ENCODE data around the gene CAMTA1. TPM values are rescaled to one million over a fixed set of nuclear protein-coding genes. Genes with fewer than 3 reads are reported as not detected.

Gene CAMTA1
- total RNA-seq, 1 experiment from 2014 or later = 60.0 TPM

GRCh38 chr1:7659514-7659913 is 874.3 kb downstream of the CAMTA1 start:
- peaks cover 6% of the 10 kb centered on the region for H3K36me3 Mint-ChIP-seq (ENCODE audit: insufficient read depth, unreplicated experiment)
- H3K27me3 Mint-ChIP-seq (ENCODE audit: insufficient read depth, unreplicated experiment) = no peaks in the 10 kb centered on the region
- H3K9me3 ChIP-seq = no peaks in the 10 kb centered on the region
- H3K27me3 ChIP-seq (replicated peaks; ENCODE audit: control insufficient read depth, insufficient read depth, low read length) = no peaks in the 10 kb centered on the region
- H3K9me3 Mint-ChIP-seq (ENCODE audit: unreplicated experiment) = peaks cover 14% of the 10 kb centered on the region
- H3K4me3 Mint-ChIP-seq (ENCODE audit: unreplicated experiment) = no peak overlapping the region
- ChIA-PET POLR2A (no interaction called here), CTCF (no interaction called here)
- H3K4me3 ChIP-seq (ENCODE audit: low read depth, low read length) = no peak overlapping the region
- BruUV-seq (replicated peaks) = no TSS peak
- intact Hi-C loops (cut with micrococcal nuclease; ENCODE audit: unreplicated experiment) = no loop called here
- H3K4me1 ChIP-seq = no peaks in the 10 kb centered on the region
- H3K36me3 ChIP-seq (ENCODE audit: control insufficient read depth, insufficient read depth, low read length) = no peaks in the 10 kb centered on the region
- TF ChIP-seq, protein P1, sequence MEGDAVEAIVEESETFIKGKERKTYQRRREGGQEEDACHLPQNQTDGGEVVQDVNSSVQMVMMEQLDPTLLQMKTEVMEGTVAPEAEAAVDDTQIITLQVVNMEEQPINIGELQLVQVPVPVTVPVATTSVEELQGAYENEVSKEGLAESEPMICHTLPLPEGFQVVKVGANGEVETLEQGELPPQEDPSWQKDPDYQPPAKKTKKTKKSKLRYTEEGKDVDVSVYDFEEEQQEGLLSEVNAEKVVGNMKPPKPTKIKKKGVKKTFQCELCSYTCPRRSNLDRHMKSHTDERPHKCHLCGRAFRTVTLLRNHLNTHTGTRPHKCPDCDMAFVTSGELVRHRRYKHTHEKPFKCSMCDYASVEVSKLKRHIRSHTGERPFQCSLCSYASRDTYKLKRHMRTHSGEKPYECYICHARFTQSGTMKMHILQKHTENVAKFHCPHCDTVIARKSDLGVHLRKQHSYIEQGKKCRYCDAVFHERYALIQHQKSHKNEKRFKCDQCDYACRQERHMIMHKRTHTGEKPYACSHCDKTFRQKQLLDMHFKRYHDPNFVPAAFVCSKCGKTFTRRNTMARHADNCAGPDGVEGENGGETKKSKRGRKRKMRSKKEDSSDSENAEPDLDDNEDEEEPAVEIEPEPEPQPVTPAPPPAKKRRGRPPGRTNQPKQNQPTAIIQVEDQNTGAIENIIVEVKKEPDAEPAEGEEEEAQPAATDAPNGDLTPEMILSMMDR (IDR thresholded peaks at IDR 0.05; ENCODE audit: insufficient read depth in 1 of 2, low read depth in 1 of 2, low read length in 1 of 2, severe bottlenecking in 1 of 2, unreplicated experiment in 1 of 2) = no peak
- no peak for DNase-seq
- H3K4me1 Mint-ChIP-seq (ENCODE audit: low read depth, unreplicated experiment) = no peaks in the 10 kb centered on the region
- H3K27ac Mint-ChIP-seq (ENCODE audit: unreplicated experiment) = no peak overlapping the region

GRCh38 chr1:7663451-7664146 is 878.3 kb downstream of the CAMTA1 start:
- no peaks in the 10 kb centered on the region for H3K27me3 Mint-ChIP-seq (ENCODE audit: insufficient read depth, unreplicated experiment)
- ChIA-PET POLR2A (no interaction called here), CTCF (interaction anchor here (0.6 to 2.9 kb wide), 2 partner anchors 89 to 737 kb away, joined by 4 to 14 read pairs; no protein-coding TSS in a partner anchor)
- H3K27ac Mint-ChIP-seq (ENCODE audit: unreplicated experiment) = no peak overlapping the region
- no peaks in the 10 kb centered on the region for H3K9me3 ChIP-seq
- DNase-seq = no peak
- H3K36me3 Mint-ChIP-seq (ENCODE audit: insufficient read depth, unreplicated experiment) = peaks cover 6% of the 10 kb centered on the region
- H3K36me3 ChIP-seq (ENCODE audit: control insufficient read depth, insufficient read depth, low read length) = no peaks in the 10 kb centered on the region
- TF ChIP-seq, protein P1 (IDR thresholded peaks at IDR 0.05; ENCODE audit: insufficient read depth in 1 of 2, low read depth in 1 of 2, low read length in 1 of 2, severe bottlenecking in 1 of 2, unreplicated experiment in 1 of 2) = no peak
- peaks cover 6% of the 10 kb centered on the region for H3K4me1 Mint-ChIP-seq (ENCODE audit: low read depth, unreplicated experiment)
- no TSS peak for BruUV-seq (replicated peaks)
- H3K4me1 ChIP-seq = no peaks in the 10 kb centered on the region
- H3K4me3 Mint-ChIP-seq (ENCODE audit: unreplicated experiment) = no peak overlapping the region
- intact Hi-C loops (cut with micrococcal nuclease; ENCODE audit: unreplicated experiment) = no loop called here
- H3K9me3 Mint-ChIP-seq (ENCODE audit: unreplicated experiment) = no peaks in the 10 kb centered on the region
- no peaks in the 10 kb centered on the region for H3K27me3 ChIP-seq (replicated peaks; ENCODE audit: control insufficient read depth, insufficient read depth, low read length)
- no peak overlapping the region for H3K4me3 ChIP-seq (ENCODE audit: low read depth, low read length)

DNA sequence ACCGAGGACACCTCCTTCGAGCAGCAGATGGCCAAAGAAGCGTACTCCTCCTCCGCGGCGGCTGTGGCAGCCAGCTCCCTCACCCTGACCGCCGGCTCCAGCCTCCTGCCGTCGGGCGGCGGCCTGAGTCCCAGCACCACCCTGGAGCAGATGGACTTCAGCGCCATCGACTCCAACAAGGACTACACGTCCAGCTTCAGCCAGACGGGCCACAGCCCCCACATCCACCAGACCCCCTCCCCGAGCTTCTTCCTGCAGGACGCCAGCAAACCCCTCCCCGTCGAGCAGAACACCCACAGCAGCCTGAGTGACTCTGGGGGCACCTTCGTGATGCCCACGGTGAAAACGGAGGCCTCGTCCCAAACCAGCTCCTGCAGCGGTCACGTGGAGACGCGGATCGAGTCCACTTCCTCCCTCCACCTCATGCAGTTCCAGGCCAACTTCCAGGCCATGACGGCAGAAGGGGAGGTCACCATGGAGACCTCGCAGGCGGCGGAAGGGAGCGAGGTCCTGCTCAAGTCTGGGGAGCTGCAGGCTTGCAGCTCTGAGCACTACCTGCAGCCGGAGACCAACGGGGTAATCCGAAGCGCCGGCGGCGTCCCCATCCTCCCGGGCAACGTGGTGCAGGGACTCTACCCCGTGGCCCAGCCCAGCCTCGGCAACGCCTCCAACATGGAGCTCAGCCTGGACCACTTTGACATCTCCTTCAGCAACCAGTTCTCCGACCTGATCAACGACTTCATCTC is 879.1 kb downstream of the CAMTA1 start:
- no peaks in the 10 kb centered on the region for H3K36me3 ChIP-seq (ENCODE audit: control insufficient read depth, insufficient read depth, low read length)
- H3K27me3 ChIP-seq (replicated peaks; ENCODE audit: control insufficient read depth, insufficient read depth, low read length) = no peaks in the 10 kb centered on the region
- no peaks in the 10 kb centered on the region for H3K9me3 ChIP-seq
- H3K4me1 ChIP-seq = no peaks in the 10 kb centered on the region
- H3K4me3 Mint-ChIP-seq (ENCODE audit: unreplicated experiment) = no peak overlapping the region
- CTCF ChIA-PET = interaction anchor here (0.6 to 2.9 kb wide), 2 partner anchors 88 to 738 kb away, joined by 4 to 14 read pairs; no protein-coding TSS in a partner anchor
- H3K36me3 Mint-ChIP-seq (ENCODE audit: insufficient read depth, unreplicated experiment) = peaks cover 6% of the 10 kb centered on the region
- POLR2A ChIA-PET = no interaction called here
- no TSS peak for BruUV-seq (replicated peaks)
- no peak for DNase-seq
- H3K9me3 Mint-ChIP-seq (ENCODE audit: unreplicated experiment) = no peaks in the 10 kb centered on the region
- TF ChIP-seq, protein P1 (IDR thresholded peaks at IDR 0.05; ENCODE audit: insufficient read depth in 1 of 2, low read depth in 1 of 2, low read length in 1 of 2, severe bottlenecking in 1 of 2, unreplicated experiment in 1 of 2) = no peak
- intact Hi-C loops (cut with micrococcal nuclease; ENCODE audit: unreplicated experiment) = no loop called here
- H3K27me3 Mint-ChIP-seq (ENCODE audit: insufficient read depth, unreplicated experiment) = no peaks in the 10 kb centered on the region
- H3K4me1 Mint-ChIP-seq (ENCODE audit: low read depth, unreplicated experiment) = peaks cover 6% of the 10 kb centered on the region
- H3K4me3 ChIP-seq (ENCODE audit: low read depth, low read length) = no peak overlapping the region
- no peak overlapping the region for H3K27ac Mint-ChIP-seq (ENCODE audit: unreplicated experiment)
